ENCODE data around the gene ERBB4.

- TF ChIP-seq POLR2A (IDR thresholded peaks at IDR 0.05; ENCODE audit: low read depth, low read length), result no peak
- no peak for TF ChIP-seq POLR2AphosphoS5 (IDR thresholded peaks at IDR 0.05; ENCODE audit: low read depth, low read length)
Observed at GRCh38 chr2:211822686-211823335, 715.8 kb downstream of the ERBB4 start.

Data from GM12891 (cell line).